Keratinocyte (primary cell): Measurements from ENCODE around the gene SCFD2. TPM values are rescaled to one million over a fixed set of nuclear protein-coding genes. Genes with fewer than 3 reads are reported as not detected.
"Not testable (repeated sequence)": the region's sequence is repeated elsewhere in the genome, so short reads cannot be mapped to it uniquely, and the experiment has no call there.

Source experiments
- DNase-seq: peaks from one replicate; pipeline ENCODE4 v3.0.0-alpha.2; 2011; ENCODE audit warnings: low read depth, missing footprints, low spot score
- FAIRE-seq: peaks from 2 replicates; lab custom pipeline; 2011; peaks lifted over from hg19 to GRCh38; lab: Jason Lieb, UNC
- H2AFZ ChIP-seq: 2 replicates; pipeline ENCODE4 v1.6.0; 2012; ENCODE audit warnings: low read length, control low read depth, inconsistent platforms; ENCODE audit not compliant: control insufficient read depth
- H3K27ac ChIP-seq: 2 replicates; pipeline ENCODE4 v1.5.1; 2011; ENCODE audit warnings: low read length; ENCODE audit not compliant: control insufficient read depth, insufficient read depth
- H3K27me3 ChIP-seq: 3 replicates; pipeline ENCODE4 v1.6.0; 2011; ENCODE audit warnings: low read length; ENCODE audit not compliant: control insufficient read depth, insufficient read depth; ENCODE audit errors: extremely low read depth
- H3K36me3 ChIP-seq, 2 experiments: 2 replicates in 1 of 2; 3 replicates in 1 of 2; pipeline ENCODE4 v1.5.1; 2011; ENCODE audit warnings: low read length in 2 of 2, mild to moderate bottlenecking in 1 of 2; ENCODE audit not compliant: control insufficient read depth in 2 of 2, insufficient read depth in 2 of 2; ENCODE audit errors: extremely low read depth in 1 of 2
- H3K4me1 ChIP-seq: 3 replicates; pipeline ENCODE4 v1.5.1; 2011; ENCODE audit warnings: low read length; ENCODE audit not compliant: control insufficient read depth, insufficient read depth; ENCODE audit errors: extremely low read depth
- H3K4me2 ChIP-seq: 3 replicates; pipeline ENCODE4 v1.6.0; 2011; ENCODE audit warnings: low read depth, low read length; ENCODE audit not compliant: control insufficient read depth, insufficient read depth; ENCODE audit errors: extremely low read depth
- H3K4me3 ChIP-seq, 3 experiments: fragments of 200-600 bp in 1 of 3; sonication (generic) in 1 of 3; 2 replicates in 2 of 3; 3 replicates in 1 of 3; pipeline ENCODE4 v1.5.1; 2011 to 2016; ENCODE audit warnings: low read length in 3 of 3, mild to moderate bottlenecking in 3 of 3, control low read depth in 2 of 3, inconsistent platforms in 1 of 3, low read depth in 1 of 3, mixed read lengths in 1 of 3, mixed run types in 1 of 3, moderate library complexity in 1 of 3; ENCODE audit not compliant: control insufficient read depth in 2 of 3, insufficient read depth in 2 of 3; ENCODE audit errors: extremely low read depth in 1 of 3
- H3K79me2 ChIP-seq: 2 replicates; pipeline ENCODE4 v1.6.0; 2012; ENCODE audit warnings: low read length; ENCODE audit not compliant: control insufficient read depth, insufficient read depth
- H3K9ac ChIP-seq: 3 replicates; pipeline ENCODE4 v1.6.0; 2011; ENCODE audit warnings: low read length; ENCODE audit not compliant: control insufficient read depth, insufficient read depth; ENCODE audit errors: extremely low read depth
- H3K9me1 ChIP-seq: 3 replicates; pipeline ENCODE4 v1.6.0; 2011; ENCODE audit warnings: low read length; ENCODE audit not compliant: control insufficient read depth, insufficient read depth; ENCODE audit errors: extremely low read depth
- H3K9me3 ChIP-seq: 2 replicates; pipeline ENCODE4 v1.5.1; 2012; ENCODE audit warnings: low read depth, low read length; ENCODE audit not compliant: control insufficient read depth
- H4K20me1 ChIP-seq: 3 replicates; pipeline ENCODE4 v1.6.0; 2011; ENCODE audit warnings: low read length; ENCODE audit not compliant: control insufficient read depth, insufficient read depth; ENCODE audit errors: extremely low read depth
- CTCF ChIP-seq, 3 experiments: IDR thresholded peaks in 1 of 3; conservative IDR thresholded peaks in 1 of 3; optimal IDR thresholded peaks in 1 of 3; 2 replicates in 2 of 3; 3 replicates in 1 of 3; pipeline versions ENCODE3 to v1.5.1; 2011; ENCODE audit warnings: low read length in 3 of 3, mild to moderate bottlenecking in 3 of 3, moderate library complexity in 2 of 3, control low read depth in 1 of 3, inconsistent platforms in 1 of 3; ENCODE audit not compliant: insufficient read depth in 2 of 3; ENCODE audit errors: extremely low read depth in 1 of 3
- EZH2 ChIP-seq: IDR thresholded peaks from one replicate; pipeline ENCODE4 v1.6.1; 2012; ENCODE audit warnings: inconsistent platforms, mild to moderate bottlenecking, low read length, moderate library complexity
- dilution Hi-C: fragments of 300-500 bp; cut with MboI; formaldehyde crosslinking; loops from one replicate; pipeline ENCODE4 v1.7.0; 2020; ENCODE audit warnings: low sequenced_read_pairs; ENCODE audit not compliant: extremely low pct_ligation_motif_present
- polyA minus RNA-seq, 3 experiments: library from RNA; depleted of rRNA, polyadenylated mRNA; stranded (reverse); fragments of >200 nt; gene quantifications; 1 replicate in 1 of 3; 2 replicates in 1 of 3; 3 replicates in 1 of 3; pipeline ENCODE4 v1.2.3, GENCODE V29; 2011
- polyA plus RNA-seq, 5 experiments: library from polyadenylated mRNA; depleted of rRNA in 3 of 5; stranded (reverse) in 3 of 5; stranded (forward) in 1 of 5; unstranded in 1 of 5; fragments of >200 nt; gene quantifications; 1 replicate in 1 of 5; 2 replicates in 3 of 5; 3 replicates in 1 of 5; pipeline versions ENCODE4 v1.2.1 to v1.2.3, GENCODE V29; 2011 to 2012; ENCODE audit warnings: missing spikeins in 2 of 5, low read depth in 1 of 5, low replicate concordance in 1 of 5

SCFD2 gene
- polyA plus RNA-seq (13.9 to 16.7 TPM (median 16.1 TPM) in 3 replicates), polyA minus RNA-seq (41.1 to 43.4 TPM (median 42.5 TPM) in 3 replicates)
- 10.7 TPM for polyA plus RNA-seq (2011; ENCODE audit: low read depth)
- 11.8 and 12.1 TPM in 2 replicates for polyA plus RNA-seq (2011; cell fraction: cytosol; rRNA removed)
- polyA plus RNA-seq (2011; cell fraction: nucleus; rRNA removed): 17.7 and 20.0 TPM in 2 replicates
- 7.8 and 14.4 TPM in 2 replicates for polyA plus RNA-seq (2012; ENCODE audit: low replicate concordance)
- 13.0 TPM for polyA minus RNA-seq (2011; cell fraction: cytosol; rRNA and poly(A)+ RNA removed)
- polyA minus RNA-seq (2011; cell fraction: nucleus; rRNA and poly(A)+ RNA removed): 30.4 and 43.8 TPM in 2 replicates

DNA sequence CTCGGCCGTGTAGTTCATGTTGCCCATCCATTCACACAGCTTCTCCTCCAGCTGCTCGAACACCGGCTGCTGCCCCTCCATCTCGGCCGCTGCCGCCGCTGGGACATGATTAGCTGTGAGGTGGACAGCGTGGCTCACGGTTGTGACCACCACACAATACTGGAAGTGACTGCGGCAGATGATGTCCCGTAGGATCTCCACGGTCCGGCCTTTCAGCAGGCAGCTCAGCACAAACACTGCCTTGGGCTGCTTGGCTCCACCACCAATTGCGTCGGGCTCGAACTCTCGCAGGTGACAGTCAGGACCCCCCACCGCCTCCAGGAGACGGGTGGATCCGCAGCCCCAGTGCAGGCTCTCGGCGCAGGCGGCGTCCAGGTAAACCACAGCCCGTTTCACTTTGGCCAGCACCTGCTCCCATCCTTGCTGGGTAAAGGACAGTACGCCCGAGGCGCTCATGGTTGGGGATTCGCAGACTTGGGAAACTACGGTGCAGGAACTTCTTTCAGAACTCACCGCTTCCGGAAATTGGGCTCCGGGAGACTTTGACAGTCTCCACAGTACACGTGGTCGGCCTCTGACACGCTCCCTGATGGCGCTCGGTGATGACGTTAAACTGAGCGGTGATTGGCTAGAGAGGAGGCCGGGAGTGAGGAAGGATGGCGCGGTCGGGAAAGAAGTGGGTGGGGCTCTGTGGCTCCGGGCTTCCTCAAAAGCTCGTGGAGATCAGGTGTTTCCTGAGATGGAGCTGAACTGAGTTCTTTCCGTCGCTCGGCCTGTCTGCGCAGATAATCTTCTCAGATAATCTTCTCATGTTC is at the start of gene SCFD2:
Gene SCFD2, minus strand, starts transcription at position 576 of the 815 bp plus-strand sequence.
- Histone ChIP-seq H3K9me3 (no peaks in the 10 kb centered on the region), H3K79me2 (peaks cover 35% of the 10 kb centered on the region), H3K4me1 (peaks cover 13% of the 10 kb centered on the region), H3K4me3 (peak within 1 kb of the TSS; percentile 63 to 92 (median 75)), H3K27ac (peak within 1 kb of the TSS; percentile 47), H3K27me3 (no peaks in the 10 kb centered on the region), H4K20me1 (no peaks in the 10 kb centered on the region), H3K9ac (peak within 1 kb of the TSS; percentile 60), H3K36me3 (no peaks in the 10 kb centered on the region), H3K9me1 (no peaks in the 10 kb centered on the region), H2AFZ (peak within 1 kb of the TSS; percentile 89), H3K4me2 (peak within 1 kb of the TSS; percentile 95)
- dilution Hi-C loops: no loop called here
- TF ChIP-seq EZH2 (no peak), CTCF (optimal IDR thresholded peaks at IDR 0.05 in 1 of 3, IDR thresholded peaks at IDR 0.05 in 1 of 3, conservative IDR thresholded peaks at IDR 0.05 in 1 of 3; ENCODE audit: extremely low read depth in 1 of 3, insufficient read depth in 2 of 3, low read length in 3 of 3) (no peak)
- DNase-seq (peak; percentile 66), FAIRE-seq (peak; percentile 82)

GRCh38 chr4:53409479-53409878 is 43.6 kb upstream of the SCFD2 start:
- DNase-seq, H3K4me2 ChIP-seq, H3K27ac ChIP-seq, dilution Hi-C loops, H3K4me3 ChIP-seq, H3K9me1 ChIP-seq, FAIRE-seq, H3K9me3 ChIP-seq, H2AFZ ChIP-seq, H3K27me3 ChIP-seq, H3K4me1 ChIP-seq, H3K36me3 ChIP-seq, H4K20me1 ChIP-seq, H3K9ac ChIP-seq: not testable (repeated sequence)
- peaks cover 33% of the 10 kb centered on the region for H3K79me2 ChIP-seq
